ENCODE measurements around the gene SEMA3E.

DNA sequence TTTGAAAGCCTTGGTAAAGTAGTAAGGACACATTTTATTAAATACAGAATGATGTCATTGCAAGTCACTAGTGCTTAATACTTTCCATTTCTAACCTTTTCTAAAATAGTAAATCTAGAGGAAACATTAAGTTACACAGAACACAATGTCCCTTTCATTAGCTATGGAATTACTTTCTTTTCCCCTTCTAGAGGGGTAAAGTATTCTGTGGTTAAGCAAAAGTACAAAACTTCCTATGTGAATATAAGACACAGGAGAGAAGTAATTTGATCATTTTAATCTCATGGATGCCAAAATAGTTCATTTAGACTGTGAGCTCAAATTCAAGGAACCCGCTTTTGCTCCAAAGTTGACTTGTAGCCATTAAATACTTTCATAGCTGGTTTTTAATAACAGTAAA, 49.8 kb downstream of the SEMA3E start:
- TF ChIP-seq POLR2AphosphoS5 (IDR thresholded peaks at IDR 0.05; ENCODE audit: low read depth, low read length) (no peak), TAF1 (IDR thresholded peaks at IDR 0.05; ENCODE audit: low read depth, low read length) (no peak), POLR2A (IDR thresholded peaks at IDR 0.05; ENCODE audit: low read depth, low read length) (no peak)

Measured in GM12891 (cell line).